NCI-H345 treated with DMSO at 0.1 percent for 48 hours (cell line): ENCODE measurements around the gene RAB27B.
"Not testable (repeated sequence)": the region's sequence is repeated elsewhere in the genome, so short reads cannot be mapped to it uniquely, and the experiment has no call there.

Experiments used
- DNase-seq: peaks from one replicate; lab custom pipeline; 2025; ENCODE audit not compliant: unreplicated experiment; lab: John Stamatoyannopoulos, UW

Gene RAB27B

GRCh38 chr18:54813977-54814565 lies 14.2 kb upstream of the RAB27B start:
- no peak for DNase-seq

GRCh38 chr18:54815086-54815485 lies 13.2 kb upstream of the RAB27B start:
- no peak for DNase-seq

GRCh38 chr18:54820785-54821275 lies 7.4 kb upstream of the RAB27B start:
- DNase-seq, result not testable (repeated sequence)

GRCh38 chr18:54822872-54823845 lies 5.1 kb upstream of the RAB27B start:
- DNase-seq, result no peak

GRCh38 chr18:54824761-54825160 lies 3.5 kb upstream of the RAB27B start:
- DNase-seq, result no peak

GRCh38 chr18:54825601-54826344 lies 2.5 kb upstream of the RAB27B start:
- no peak for DNase-seq

GRCh38 chr18:54828986-54829385 lies 709 bp downstream of the RAB27B start:
- DNase-seq, result no peak

GRCh38 chr18:54829856-54830255 lies 1.6 kb downstream of the RAB27B start:
- no peak for DNase-seq

- DNase-seq, result no peak
These were observed 2.0 kb downstream of the RAB27B start for GRCh38 chr18:54830260-54830659.

GRCh38 chr18:54830866-54831265 lies 2.6 kb downstream of the RAB27B start:
- DNase-seq, result no peak

- no peak for DNase-seq
These were observed 7.7 kb downstream of the RAB27B start for GRCh38 chr18:54835944-54836343.

GRCh38 chr18:54843314-54843713 lies 15.0 kb downstream of the RAB27B start:
- no peak for DNase-seq

- DNase-seq, result no peak
These were observed 17.5 kb downstream of the RAB27B start for GRCh38 chr18:54845787-54846186.

- DNase-seq, result no peak
These were observed 19.8 kb downstream of the RAB27B start for GRCh38 chr18:54848121-54848520.

- DNase-seq, result no peak
These were observed 21.4 kb downstream of the RAB27B start for GRCh38 chr18:54849683-54850082.

GRCh38 chr18:54850598-54850997 lies 22.3 kb downstream of the RAB27B start:
- no peak for DNase-seq

GRCh38 chr18:54852780-54853675 lies 24.8 kb downstream of the RAB27B start:
- no peak for DNase-seq

- DNase-seq, result not testable (repeated sequence)
These were observed 26.8 kb downstream of the RAB27B start for GRCh38 chr18:54855050-54855449.

- DNase-seq, result no peak
These were observed 27.9 kb downstream of the RAB27B start for GRCh38 chr18:54856105-54856646.

- DNase-seq, result no peak
These were observed 29.2 kb downstream of the RAB27B start for GRCh38 chr18:54857499-54857898.
